Suppressor macrophage treated with lipopolysaccharide for 4 hours (primary cell): ENCODE results near the gene FTH1.

Source experiments
- DNase-seq: peaks from one replicate; pipeline ENCODE4 v3.0.0-alpha.2; 2020

The FTH1 gene

GRCh38 chr11:61914471-61915171 lies 52.8 kb downstream of the FTH1 start:
- no peak for DNase-seq
